ENCODE measurements around the gene RAPGEF3. TPM values are rescaled to one million over a fixed set of nuclear protein-coding genes. Genes with fewer than 3 reads are reported as not detected.

The RAPGEF3 gene
- polyA plus RNA-seq, 3 donors, result 0.08 to 2.5 (median 0.60) TPM

GRCh38 chr12:47742253-47742825 is 16.3 kb downstream of the RAPGEF3 start:
- no peak overlapping the region for H3K27ac Mint-ChIP-seq
- intact Hi-C loops (cut with micrococcal nuclease), result loop anchor here (2.0 to 5.0 kb wide), 3 partner anchors 35 to 94 kb away; no protein-coding TSS in a partner anchor
- WGBS (ENCODE audit: insufficient coverage), result 67% methylated on average over 6 of the region's 7 CpGs

GRCh38 chr12:47741340-47741703 is 17.4 kb downstream of the RAPGEF3 start:
- Histone ChIP-seq H3K9me3 (replicated peaks in 1 of 2; ENCODE audit: control insufficient read depth in 1 of 2, insufficient read depth in 1 of 2, low read length in 2 of 2) (no peaks in the 10 kb centered on the region), H3K79me2 (ENCODE audit: insufficient read depth, low read length) (no peaks in the 10 kb centered on the region), H3K27me3 (ENCODE audit: control insufficient read depth in 2 of 2, insufficient read depth in 2 of 2, low read length in 2 of 2) (no peaks in the 10 kb centered on the region), H2AFZ (ENCODE audit: insufficient read depth, low read depth, low read length, poor library complexity, severe bottlenecking) (no peak overlapping the region), H4K20me1 (ENCODE audit: insufficient read depth, low read length) (no peaks in the 10 kb centered on the region), H3K4me2 (replicated peaks; ENCODE audit: extremely low read depth, low read length, poor library complexity, severe bottlenecking) (peak overlapping the region; percentile 34), H3K4me1 (ENCODE audit: control insufficient read depth in 1 of 2, insufficient read depth in 2 of 2, low read length in 2 of 2) (peaks cover 24 to 33% of the 10 kb centered on the region in 2 donors), H3K9ac (ENCODE audit: insufficient read depth, low read length, poor library complexity, severe bottlenecking) (peak overlapping the region; percentile 21), H3K36me3 (replicated peaks in 1 of 2; ENCODE audit: control insufficient read depth in 1 of 2, insufficient read depth in 2 of 2, low read length in 2 of 2) (no peaks in the 10 kb centered on the region), H3K4me3 (replicated peaks in 1 of 3; ENCODE audit: low read depth in 2 of 3, low read length in 3 of 3) (no peak overlapping the region), H3K27ac (ENCODE audit: low read depth in 1 of 2, low read length in 2 of 2) (no peak overlapping the region)
- intact Hi-C loops (cut with micrococcal nuclease), result loop anchor here in 1 of 2 donors (5.0 kb wide), 1 partner anchor 36 kb away; no protein-coding TSS in a partner anchor
- TF ChIP-seq CTCF (IDR thresholded peaks at IDR 0.05), result no peak
- 0% methylated on average over 4 of the region's 4 CpGs for WGBS (ENCODE audit: insufficient coverage)
- peak; percentile 67 to 69 (median 69) for DNase-seq
- Mint-ChIP-seq H3K27me3 (ENCODE audit: low read depth in 3 of 3) (peaks cover 17 to 22% (median 19%) of the 10 kb centered on the region in 3 donors), H3K36me3 (peaks cover 0 to 2% of the 10 kb centered on the region in 2 donors), H3K4me1 (peaks cover 42% of the 10 kb centered on the region), H3K4me3 (peak overlapping the region in 1 of 2 donors; percentile 65), H3K27ac (peak overlapping the region in 4 of 7 donors; percentile 34 to 78 (median 54)), H3K9me3 (peaks cover 0 to 1% (median 0%) of the 10 kb centered on the region in 7 donors)

More at GRCh38 chr12:47742253-47742825, 16.3 kb downstream of the RAPGEF3 start:
- no peaks in the 10 kb centered on the region for H3K27me3 ChIP-seq (ENCODE audit: control insufficient read depth in 2 of 2, insufficient read depth in 2 of 2, low read length in 2 of 2)
- Mint-ChIP-seq H3K4me1 (peaks cover 40% of the 10 kb centered on the region), H3K36me3 (peaks cover 0 to 2% of the 10 kb centered on the region in 2 donors), H3K9me3 (peaks cover 0 to 1% (median 0%) of the 10 kb centered on the region in 7 donors), H3K4me3 (no peak overlapping the region), H3K27me3 (ENCODE audit: low read depth in 3 of 3) (peaks cover 16 to 26% (median 18%) of the 10 kb centered on the region in 3 donors)
- H3K9me3 ChIP-seq (replicated peaks in 1 of 2; ENCODE audit: control insufficient read depth in 1 of 2, insufficient read depth in 1 of 2, low read length in 2 of 2), result no peaks in the 10 kb centered on the region
- no peaks in the 10 kb centered on the region for H3K79me2 ChIP-seq (ENCODE audit: insufficient read depth, low read length)
- H2AFZ ChIP-seq (ENCODE audit: insufficient read depth, low read depth, low read length, poor library complexity, severe bottlenecking), result no peak overlapping the region
- H3K4me1 ChIP-seq (ENCODE audit: control insufficient read depth in 1 of 2, insufficient read depth in 2 of 2, low read length in 2 of 2), result peaks cover 21 to 26% of the 10 kb centered on the region in 2 donors
- H3K4me3 ChIP-seq (replicated peaks in 1 of 3; ENCODE audit: low read depth in 2 of 3, low read length in 3 of 3), result no peak overlapping the region
- H3K27ac ChIP-seq (ENCODE audit: low read depth in 1 of 2, low read length in 2 of 2), result no peak overlapping the region
- H3K4me2 ChIP-seq (replicated peaks; ENCODE audit: extremely low read depth, low read length, poor library complexity, severe bottlenecking), result no peak overlapping the region
- H3K36me3 ChIP-seq (replicated peaks in 1 of 2; ENCODE audit: control insufficient read depth in 1 of 2, insufficient read depth in 2 of 2, low read length in 2 of 2), result no peaks in the 10 kb centered on the region
- H4K20me1 ChIP-seq (ENCODE audit: insufficient read depth, low read length), result no peaks in the 10 kb centered on the region
- no peak overlapping the region for H3K9ac ChIP-seq (ENCODE audit: insufficient read depth, low read length, poor library complexity, severe bottlenecking)
- peak; percentile 100 for TF ChIP-seq CTCF (IDR thresholded peaks at IDR 0.05)
- peak; percentile 43 to 65 (median 64) for DNase-seq
